NCI-H446 (cell line): Measurements from ENCODE around the gene SNX9.

ENCODE experiments used
- DNase-seq, 2 experiments: peaks; one replicate each; lab custom pipeline; 2025; lab: John Stamatoyannopoulos, UW

SNX9 gene

GRCh38 chr6:157804448-157805327 lies 18.4 kb upstream of the SNX9 start:
- DNase-seq, result no peak

- DNase-seq, result no peak
Observed at GRCh38 chr6:157806131-157806855, 16.8 kb upstream of the SNX9 start.

GRCh38 chr6:157806856-157807215 lies 16.2 kb upstream of the SNX9 start:
- DNase-seq, result no peak

DNA sequence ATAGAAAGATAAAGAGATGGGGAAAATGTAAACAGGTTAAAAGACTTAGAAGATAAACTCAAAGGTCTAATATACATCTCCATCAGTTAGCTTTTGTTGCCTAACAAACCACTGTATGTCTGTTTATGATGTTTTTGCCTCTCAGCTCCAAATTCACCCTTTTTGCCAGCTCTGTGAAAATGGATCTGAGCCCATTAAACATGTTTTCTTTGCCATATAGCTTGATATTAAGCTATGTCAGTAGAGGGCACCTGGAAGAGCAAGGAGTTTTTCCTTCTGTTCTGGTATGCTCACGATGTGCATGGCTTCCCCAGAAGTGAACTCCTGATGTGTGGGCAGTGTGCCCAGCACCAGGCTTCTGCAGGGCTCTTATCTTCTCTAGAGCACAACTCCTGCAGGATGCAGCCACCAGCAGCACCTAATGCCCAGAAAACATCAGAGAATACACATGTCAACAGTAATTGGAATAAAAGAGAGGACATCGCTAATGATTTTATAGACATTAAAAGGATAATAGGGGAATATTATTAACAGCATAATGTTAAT lies 14.6 kb upstream of the SNX9 start:
- DNase-seq, result no peak

- DNase-seq, result no peak
Observed at GRCh38 chr6:157809613-157810012, 13.4 kb upstream of the SNX9 start.

DNA sequence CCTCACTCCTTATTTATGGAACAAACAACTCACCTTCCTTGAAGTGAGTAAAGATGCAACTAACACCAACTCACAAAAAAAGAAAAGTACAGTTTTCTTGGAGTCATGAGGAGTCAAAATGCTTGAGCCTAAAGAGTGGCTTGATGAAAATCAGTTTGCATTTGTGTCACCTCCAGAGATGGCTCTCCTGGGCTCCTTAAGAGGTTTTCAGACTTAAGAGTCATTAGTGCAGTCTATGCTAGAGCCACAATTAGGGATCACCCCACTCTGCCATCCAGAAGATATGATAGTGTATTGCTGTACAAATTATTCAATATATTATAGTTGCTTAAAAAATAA lies 11.9 kb upstream of the SNX9 start:
- DNase-seq, result no peak

GRCh38 chr6:157811476-157812173 lies 11.4 kb upstream of the SNX9 start:
- DNase-seq, result no peak

- DNase-seq, result no peak
Observed at GRCh38 chr6:157812425-157813171, 10.4 kb upstream of the SNX9 start.

- DNase-seq, result no peak
Observed at GRCh38 chr6:157813191-157813590, 9.9 kb upstream of the SNX9 start.

GRCh38 chr6:157813750-157814455 lies 9.1 kb upstream of the SNX9 start:
- no peak for DNase-seq

DNA sequence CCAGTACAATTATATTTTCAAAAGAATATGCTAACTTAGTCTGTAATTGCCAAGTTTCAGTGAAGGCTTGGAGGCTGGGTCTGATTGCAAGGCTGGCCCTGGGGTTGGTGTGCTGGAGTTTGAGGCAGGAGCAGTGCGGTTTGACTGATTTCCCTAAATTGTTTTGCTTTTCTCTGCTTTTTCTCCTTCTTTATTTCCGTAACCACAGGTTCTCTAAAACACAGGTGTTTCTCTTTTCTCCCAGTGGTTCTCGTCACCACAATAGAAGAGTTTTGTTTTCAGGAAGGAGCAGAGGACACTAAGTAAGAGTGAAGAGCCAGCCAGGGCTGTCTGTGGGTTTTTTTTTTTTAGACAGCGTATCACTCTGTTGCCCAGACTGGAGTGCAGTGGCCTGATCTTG lies 8.2 kb upstream of the SNX9 start:
- no peak for DNase-seq

DNA sequence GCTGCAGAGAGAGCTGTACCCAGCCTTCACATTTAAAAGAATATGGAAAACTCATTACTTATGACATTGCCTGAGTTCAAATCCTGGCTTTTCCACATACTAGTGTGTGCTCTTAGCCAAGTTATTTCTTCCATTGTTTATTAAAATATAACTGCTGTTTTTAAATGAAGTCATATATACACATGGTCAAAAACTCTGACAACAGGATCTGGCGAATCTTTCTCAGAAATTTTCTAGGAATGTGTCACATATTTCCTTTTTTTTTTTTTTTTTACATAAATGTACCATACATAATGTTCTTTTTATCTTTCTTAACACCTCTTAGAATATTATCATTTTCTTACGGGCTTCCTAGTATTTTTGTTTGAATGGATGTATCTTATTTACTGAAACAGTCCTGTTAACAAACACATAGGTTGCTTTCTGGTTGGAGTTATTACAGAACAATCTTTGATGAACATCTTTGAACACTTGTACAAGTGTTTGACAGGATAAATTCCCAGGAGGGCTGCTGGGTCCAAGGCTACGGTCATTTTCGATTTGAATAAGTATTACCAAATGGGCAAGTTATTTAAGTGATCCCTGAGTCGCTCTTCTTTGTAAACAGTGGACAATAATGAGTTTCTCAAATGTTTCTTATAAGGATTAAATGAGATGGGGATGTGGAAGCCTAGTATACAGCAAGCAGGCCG lies 1.6 kb upstream of the SNX9 start:
- DNase-seq, result no peak

- DNase-seq, result no peak
Observed at GRCh38 chr6:157822245-157823000, 623 bp upstream of the SNX9 start.

DNA sequence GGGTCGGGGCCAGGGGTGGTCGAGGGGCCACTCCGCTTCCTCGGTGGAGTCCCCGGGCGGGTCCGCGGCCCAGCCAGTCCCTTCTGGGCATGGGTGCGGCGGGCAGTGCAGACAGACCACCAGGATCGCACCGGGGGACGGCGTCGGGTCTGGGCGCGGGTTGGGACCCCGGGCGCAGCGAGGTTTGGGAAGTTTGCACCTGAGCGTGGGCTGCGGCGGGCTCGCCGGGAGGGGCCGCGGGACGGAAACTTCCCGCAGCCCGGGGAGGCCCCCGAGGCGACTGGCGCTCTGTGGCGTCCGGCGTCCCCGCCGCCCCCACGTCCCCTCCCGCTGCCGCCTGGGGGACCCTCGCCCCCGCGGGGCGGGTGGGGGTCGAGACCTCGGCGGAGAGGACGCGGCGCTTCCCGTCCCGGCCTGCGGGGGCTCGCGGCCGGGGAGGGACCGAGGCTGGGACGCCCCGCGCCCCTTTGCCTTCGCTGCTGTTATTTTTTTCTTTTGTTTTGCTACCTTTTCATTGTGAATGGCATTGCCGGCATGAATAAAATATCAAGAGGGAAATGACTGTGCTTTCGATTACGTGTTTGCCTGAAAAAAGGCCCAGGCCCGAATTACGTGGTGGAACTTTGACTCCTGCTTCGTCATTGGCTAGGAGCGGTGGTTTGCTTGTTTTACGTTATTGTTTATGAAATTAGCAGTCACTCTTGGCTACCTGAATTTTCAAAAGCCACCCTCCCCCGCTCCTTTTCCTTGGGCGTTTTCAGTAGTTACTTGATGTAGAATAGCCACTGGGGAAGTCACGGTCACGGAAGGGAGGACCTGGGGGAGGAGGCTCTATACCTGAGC lies 703 bp downstream of the SNX9 start:
- no peak for DNase-seq

GRCh38 chr6:157825243-157825904 lies 2.3 kb downstream of the SNX9 start:
- DNase-seq, result no peak

GRCh38 chr6:157830354-157831017 lies 7.4 kb downstream of the SNX9 start:
- peak in 1 of 2 experiments; percentile 46 for DNase-seq

DNA sequence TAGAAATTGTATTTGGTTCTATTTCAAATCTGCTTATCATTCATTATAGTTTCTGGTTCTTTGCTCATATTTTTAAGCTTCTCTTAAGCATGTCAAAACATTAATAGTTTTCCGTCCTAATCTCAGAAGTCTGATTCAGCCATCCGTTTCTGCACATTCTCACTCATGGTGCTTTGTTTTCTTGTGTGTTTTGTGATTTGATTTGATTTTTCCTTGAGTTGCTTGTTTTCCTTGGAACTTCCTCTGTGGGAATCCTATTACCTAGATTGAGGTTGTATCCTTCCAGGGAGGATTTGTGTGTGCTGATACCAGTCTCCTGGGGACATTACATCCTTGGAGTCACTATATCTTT lies 7.9 kb downstream of the SNX9 start:
- DNase-seq, result no peak
